Duodenal mucosa (tissue), 2 donors: ENCODE data around the gene OR11G2.
"Not testable (repeated sequence)": the region's sequence is repeated elsewhere in the genome, so short reads cannot be mapped to it uniquely, and the experiment has no call there.

Source experiments
- H3K27ac ChIP-seq: one replicate; pipeline ENCODE4 v1.7.0; 2013; ENCODE audit warnings: low read depth, low read length
- H3K27me3 ChIP-seq, 2 donors: one replicate each; pipeline ENCODE4 v1.7.0; 2013; ENCODE audit warnings: low read length in 2 of 2, control low read depth in 1 of 2; ENCODE audit not compliant: insufficient read depth in 2 of 2, control insufficient read depth in 1 of 2
- H3K36me3 ChIP-seq, 2 donors: one replicate each; pipeline ENCODE4 v1.7.0; 2013; ENCODE audit warnings: low read length in 2 of 2, control low read depth in 1 of 2; ENCODE audit not compliant: insufficient read depth in 2 of 2, control insufficient read depth in 1 of 2
- H3K4me1 ChIP-seq, 2 donors: one replicate each; pipeline ENCODE4 v1.7.0; 2013; ENCODE audit warnings: low read length in 2 of 2, control low read depth in 1 of 2; ENCODE audit not compliant: insufficient read depth in 2 of 2, control insufficient read depth in 1 of 2
- H3K4me3 ChIP-seq, 2 donors: one replicate each; pipeline ENCODE4 v1.7.0; 2013; ENCODE audit warnings: low read length in 2 of 2, low read depth in 1 of 2
- H3K9ac ChIP-seq, 2 donors: one replicate each; pipeline ENCODE4 v1.7.0; 2013; ENCODE audit warnings: low read length in 2 of 2, low read depth in 1 of 2
- H3K9me3 ChIP-seq, 2 donors: one replicate each; pipeline ENCODE4 v1.7.0; 2013; ENCODE audit warnings: low read length in 2 of 2, control low read depth in 1 of 2; ENCODE audit not compliant: control insufficient read depth in 1 of 2

The OR11G2 gene, protein sequence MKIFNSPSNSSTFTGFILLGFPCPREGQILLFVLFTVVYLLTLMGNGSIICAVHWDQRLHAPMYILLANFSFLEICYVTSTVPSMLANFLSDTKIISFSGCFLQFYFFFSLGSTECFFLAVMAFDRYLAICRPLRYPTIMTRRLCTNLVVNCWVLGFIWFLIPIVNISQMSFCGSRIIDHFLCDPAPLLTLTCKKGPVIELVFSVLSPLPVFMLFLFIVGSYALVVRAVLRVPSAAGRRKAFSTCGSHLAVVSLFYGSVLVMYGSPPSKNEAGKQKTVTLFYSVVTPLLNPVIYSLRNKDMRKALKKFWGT

GRCh38 chr14:20190596-20190995 lies at the start of gene OR11G2:
Gene OR11G2 (plus strand): TSS chr14:20190896. CDS start chr14:20197438, 6,542 bp downstream.
- H3K4me1 ChIP-seq: no peaks in the 10 kb centered on the region
- H3K4me3 ChIP-seq: no peak within 1 kb of the TSS
- no peaks in the 10 kb centered on the region for H3K9me3 ChIP-seq
- H3K36me3 ChIP-seq: no peaks in the 10 kb centered on the region
- no peak within 1 kb of the TSS for H3K9ac ChIP-seq
- no peak within 1 kb of the TSS for H3K27ac ChIP-seq
- no peaks in the 10 kb centered on the region for H3K27me3 ChIP-seq

- Histone ChIP-seq H3K9ac (no peak overlapping the region), H3K36me3 (no peaks in the 10 kb centered on the region), H3K4me3 (no peak overlapping the region), H3K27me3 (no peaks in the 10 kb centered on the region), H3K4me1 (no peaks in the 10 kb centered on the region), H3K9me3 (no peaks in the 10 kb centered on the region), H3K27ac (no peak overlapping the region)
These were observed 46.8 kb upstream of the OR11G2 start for GRCh38 chr14:20143911-20144310.

DNA sequence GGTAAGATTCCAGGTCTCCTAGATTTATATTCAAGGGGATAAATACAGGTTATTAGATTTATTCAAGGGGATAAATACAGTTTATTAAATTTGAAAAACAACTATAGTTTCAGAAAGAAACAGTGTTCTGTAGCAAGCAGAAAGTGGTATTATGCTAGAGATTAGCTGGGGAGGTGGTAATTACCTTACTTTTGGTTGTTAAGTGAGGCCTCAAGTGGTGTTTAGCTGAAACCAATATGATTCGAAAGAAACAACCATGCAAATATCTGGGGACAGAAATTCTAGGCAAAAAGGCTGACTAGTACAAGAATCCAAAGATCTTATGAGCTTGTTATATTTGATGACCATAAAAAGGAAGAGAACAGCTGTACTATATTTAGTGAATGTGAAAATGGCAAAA lies 45.9 kb upstream of the OR11G2 start:
- Histone ChIP-seq H3K4me1 (no peaks in the 10 kb centered on the region), H3K9me3 (peaks cover 0 to 4% of the 10 kb centered on the region in 2 donors), H3K4me3 (no peak overlapping the region), H3K27ac (no peak overlapping the region), H3K9ac (no peak overlapping the region), H3K36me3 (no peaks in the 10 kb centered on the region), H3K27me3 (no peaks in the 10 kb centered on the region)

- no peak overlapping the region for H3K9ac ChIP-seq
- no peaks in the 10 kb centered on the region for H3K27me3 ChIP-seq
- no peaks in the 10 kb centered on the region for H3K4me1 ChIP-seq
- peaks cover 12 to 13% of the 10 kb centered on the region in 2 donors for H3K9me3 ChIP-seq
- no peak overlapping the region for H3K27ac ChIP-seq
- H3K36me3 ChIP-seq: no peaks in the 10 kb centered on the region
- no peak overlapping the region for H3K4me3 ChIP-seq
These were observed 26.2 kb upstream of the OR11G2 start for GRCh38 chr14:20164462-20164861.

DNA sequence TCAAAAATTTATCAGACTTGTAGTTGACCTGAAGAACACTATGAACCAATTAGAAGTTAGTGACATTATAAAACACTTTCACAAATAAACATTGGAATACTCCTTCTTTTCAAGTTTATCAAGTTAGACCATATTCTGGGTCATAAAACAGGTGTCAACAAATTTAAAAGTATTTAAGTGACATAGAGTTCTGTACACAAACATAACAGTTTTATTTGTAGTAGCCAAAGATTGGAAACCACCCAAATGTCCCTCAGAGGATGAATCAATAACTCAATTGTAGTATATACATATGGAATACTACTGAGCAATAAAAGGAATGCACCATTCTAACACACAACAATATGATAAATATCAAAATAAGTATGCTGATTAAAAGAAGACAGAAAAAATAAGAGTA lies 23.6 kb upstream of the OR11G2 start:
- no peaks in the 10 kb centered on the region for H3K36me3 ChIP-seq
- no peaks in the 10 kb centered on the region for H3K4me1 ChIP-seq
- H3K27ac ChIP-seq: no peak overlapping the region
- H3K4me3 ChIP-seq: no peak overlapping the region
- H3K27me3 ChIP-seq: no peaks in the 10 kb centered on the region
- H3K9ac ChIP-seq: no peak overlapping the region
- H3K9me3 ChIP-seq: peaks cover 9 to 13% of the 10 kb centered on the region in 2 donors

GRCh38 chr14:20169852-20170251 lies 20.8 kb upstream of the OR11G2 start:
- not testable (repeated sequence) for H3K27me3 ChIP-seq, H3K4me3 ChIP-seq

DNA sequence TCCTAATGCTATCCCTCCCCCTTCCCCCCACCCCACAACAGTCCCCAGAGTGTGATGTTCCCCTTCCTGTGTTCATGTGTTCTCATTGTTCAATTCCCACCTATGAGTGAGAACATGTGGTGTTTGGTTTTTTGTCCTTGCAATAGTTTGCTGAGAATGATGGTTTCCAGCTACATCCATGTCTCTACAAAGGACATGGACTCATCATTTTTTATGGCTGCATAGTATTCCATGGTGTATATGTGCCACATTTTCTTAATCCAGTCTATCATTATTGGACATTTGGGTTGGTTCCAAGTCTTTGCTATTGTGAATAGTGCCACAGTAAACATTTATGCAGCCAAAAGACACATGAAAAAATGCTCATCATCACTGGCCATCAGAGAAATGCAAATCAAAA lies 16.5 kb upstream of the OR11G2 start:
- H3K36me3 ChIP-seq, H3K9me3 ChIP-seq, H3K4me3 ChIP-seq, H3K9ac ChIP-seq, H3K4me1 ChIP-seq, H3K27ac ChIP-seq, H3K27me3 ChIP-seq: not testable (repeated sequence)

More at GRCh38 chr14:20169852-20170251, 20.8 kb upstream of the OR11G2 start:
- H3K36me3 ChIP-seq, H3K9ac ChIP-seq, H3K9me3 ChIP-seq, H3K27ac ChIP-seq, H3K4me1 ChIP-seq: not testable (repeated sequence)

DNA sequence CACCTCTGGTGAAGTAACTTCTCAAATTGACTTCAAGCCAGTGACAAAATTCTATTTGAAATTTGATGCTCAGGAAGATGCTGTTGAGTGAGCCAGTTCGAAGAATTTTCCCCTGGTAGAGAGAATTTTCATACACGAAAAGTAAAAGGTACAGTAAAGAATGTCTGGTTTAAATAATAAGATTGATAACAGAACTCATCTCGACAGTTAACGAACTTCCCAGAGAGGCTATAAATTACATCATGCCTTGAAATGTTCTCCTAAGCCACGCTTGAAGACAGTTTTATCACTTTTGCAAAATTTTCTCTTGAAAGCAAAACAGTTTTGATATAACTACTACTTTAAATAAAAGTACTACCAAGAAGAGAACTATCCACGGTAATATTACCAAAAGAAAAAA lies 14.4 kb upstream of the OR11G2 start:
- H3K4me3 ChIP-seq: no peak overlapping the region
- H3K27me3 ChIP-seq: no peaks in the 10 kb centered on the region
- no peaks in the 10 kb centered on the region for H3K4me1 ChIP-seq
- no peaks in the 10 kb centered on the region for H3K36me3 ChIP-seq
- H3K9me3 ChIP-seq: no peaks in the 10 kb centered on the region
- no peak overlapping the region for H3K9ac ChIP-seq
- no peak overlapping the region for H3K27ac ChIP-seq

- Histone ChIP-seq H3K9ac (no peak overlapping the region), H3K4me1 (no peaks in the 10 kb centered on the region), H3K27ac (no peak overlapping the region), H3K4me3 (no peak overlapping the region), H3K9me3 (no peaks in the 10 kb centered on the region), H3K27me3 (no peaks in the 10 kb centered on the region), H3K36me3 (no peaks in the 10 kb centered on the region)
These were observed 13.2 kb upstream of the OR11G2 start for GRCh38 chr14:20177433-20177974.

DNA sequence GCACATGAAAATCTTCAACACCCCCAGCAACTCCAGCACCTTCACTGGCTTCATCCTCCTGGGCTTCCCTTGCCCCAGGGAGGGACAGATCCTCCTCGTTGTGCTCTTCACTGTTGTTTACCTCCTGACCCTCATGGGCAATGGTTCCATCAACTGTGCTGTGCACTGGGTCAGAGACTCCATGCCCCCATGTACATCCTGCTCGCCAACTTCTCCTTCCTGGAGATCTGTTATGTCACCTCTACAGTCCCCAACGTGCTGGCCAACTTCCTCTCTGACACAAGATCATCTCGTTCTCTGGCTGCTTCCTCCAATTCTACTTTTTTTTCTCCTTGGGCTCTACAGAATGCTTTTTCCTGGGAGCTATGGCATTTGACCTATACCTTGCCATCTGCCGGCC lies 11.5 kb upstream of the OR11G2 start:
- H3K9ac ChIP-seq: no peak overlapping the region
- no peaks in the 10 kb centered on the region for H3K4me1 ChIP-seq
- no peaks in the 10 kb centered on the region for H3K36me3 ChIP-seq
- H3K27ac ChIP-seq: no peak overlapping the region
- H3K9me3 ChIP-seq: no peaks in the 10 kb centered on the region
- H3K4me3 ChIP-seq: no peak overlapping the region
- no peaks in the 10 kb centered on the region for H3K27me3 ChIP-seq
